Measurements from ENCODE around the gene SPINK8. TPM values are rescaled to one million over a fixed set of nuclear protein-coding genes. Genes with fewer than 3 reads are reported as not detected.

The SPINK8 gene
- total RNA-seq, 1 experiment from 2014 or later: not detected

DNA sequence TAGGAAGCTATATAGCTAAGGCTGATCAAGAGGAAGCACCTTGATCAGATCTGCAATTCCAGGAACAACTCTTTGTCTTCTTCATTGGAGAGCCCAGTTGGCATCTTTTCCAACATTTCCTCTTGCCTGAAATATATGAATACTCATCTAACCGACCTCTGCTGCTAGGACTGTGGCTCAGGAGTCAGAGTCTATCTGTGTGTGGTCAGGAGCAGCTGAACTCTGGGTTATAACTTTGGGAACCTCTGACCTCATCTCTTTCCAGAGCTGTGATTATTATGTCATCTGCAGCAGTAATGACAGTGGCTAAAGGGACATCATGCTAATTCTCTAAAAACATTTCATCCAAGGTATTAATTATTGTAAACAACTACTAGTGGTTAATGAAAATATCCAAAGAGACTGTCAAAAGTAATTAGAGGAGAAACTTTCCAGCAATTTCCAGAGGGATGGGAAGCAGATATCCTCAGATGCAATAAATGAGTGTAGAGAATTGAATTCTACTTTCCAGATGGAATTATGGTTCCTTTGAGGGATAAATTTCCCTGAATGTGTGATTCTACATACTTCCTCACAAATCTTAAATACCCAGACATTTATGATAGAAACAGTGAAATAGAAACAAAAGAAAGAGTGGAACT lies 11.5 kb upstream of the SPINK8 start:
- ATAC-seq (no peak), DNase-seq (ENCODE audit: low read depth, low spot score) (no peak)
- no TSS peak for BruUV-seq (replicated peaks)
- Histone ChIP-seq H4K20me1 (ENCODE audit: insufficient read depth) (no peaks in the 10 kb centered on the region), H3K4me2 (ENCODE audit: low read length) (no peak overlapping the region), H3K4me3 (replicated peaks in 1 of 2; ENCODE audit: low read depth in 1 of 2, low read length in 2 of 2) (no peak overlapping the region), H3K27me3 (ENCODE audit: insufficient read depth, low read length) (no peaks in the 10 kb centered on the region), H3K9me3 (ENCODE audit: control insufficient read depth in 1 of 2, insufficient read depth in 1 of 2, low read depth in 1 of 2, low read length in 2 of 2) (no peaks in the 10 kb centered on the region), H3K27ac (ENCODE audit: low read depth, low read length) (no peak overlapping the region), H3K9me2 (ENCODE audit: insufficient read depth) (no peaks in the 10 kb centered on the region), H3K36me3 (ENCODE audit: control insufficient read depth in 1 of 2, insufficient read depth in 2 of 2, low read length in 2 of 2) (no peaks in the 10 kb centered on the region), H3K9ac (ENCODE audit: low read length) (no peak overlapping the region), H3K79me2 (ENCODE audit: insufficient read depth, low read length) (no peaks in the 10 kb centered on the region), H2AFZ (ENCODE audit: low read depth, low read length, poor library complexity, severe bottlenecking) (no peak overlapping the region), H3K4me1 (ENCODE audit: control insufficient read depth in 1 of 2, insufficient read depth in 2 of 2, low read length in 2 of 2) (no peaks in the 10 kb centered on the region)
- TF ChIP-seq, protein P1, sequence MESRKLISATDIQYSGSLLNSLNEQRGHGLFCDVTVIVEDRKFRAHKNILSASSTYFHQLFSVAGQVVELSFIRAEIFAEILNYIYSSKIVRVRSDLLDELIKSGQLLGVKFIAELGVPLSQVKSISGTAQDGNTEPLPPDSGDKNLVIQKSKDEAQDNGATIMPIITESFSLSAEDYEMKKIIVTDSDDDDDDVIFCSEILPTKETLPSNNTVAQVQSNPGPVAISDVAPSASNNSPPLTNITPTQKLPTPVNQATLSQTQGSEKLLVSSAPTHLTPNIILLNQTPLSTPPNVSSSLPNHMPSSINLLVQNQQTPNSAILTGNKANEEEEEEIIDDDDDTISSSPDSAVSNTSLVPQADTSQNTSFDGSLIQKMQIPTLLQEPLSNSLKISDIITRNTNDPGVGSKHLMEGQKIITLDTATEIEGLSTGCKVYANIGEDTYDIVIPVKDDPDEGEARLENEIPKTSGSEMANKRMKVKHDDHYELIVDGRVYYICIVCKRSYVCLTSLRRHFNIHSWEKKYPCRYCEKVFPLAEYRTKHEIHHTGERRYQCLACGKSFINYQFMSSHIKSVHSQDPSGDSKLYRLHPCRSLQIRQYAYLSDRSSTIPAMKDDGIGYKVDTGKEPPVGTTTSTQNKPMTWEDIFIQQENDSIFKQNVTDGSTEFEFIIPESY (IDR thresholded peaks at IDR 0.05; ENCODE audit: extremely low read depth, insufficient replicate concordance, low read length): no peak
- TF ChIP-seq, protein P2, sequence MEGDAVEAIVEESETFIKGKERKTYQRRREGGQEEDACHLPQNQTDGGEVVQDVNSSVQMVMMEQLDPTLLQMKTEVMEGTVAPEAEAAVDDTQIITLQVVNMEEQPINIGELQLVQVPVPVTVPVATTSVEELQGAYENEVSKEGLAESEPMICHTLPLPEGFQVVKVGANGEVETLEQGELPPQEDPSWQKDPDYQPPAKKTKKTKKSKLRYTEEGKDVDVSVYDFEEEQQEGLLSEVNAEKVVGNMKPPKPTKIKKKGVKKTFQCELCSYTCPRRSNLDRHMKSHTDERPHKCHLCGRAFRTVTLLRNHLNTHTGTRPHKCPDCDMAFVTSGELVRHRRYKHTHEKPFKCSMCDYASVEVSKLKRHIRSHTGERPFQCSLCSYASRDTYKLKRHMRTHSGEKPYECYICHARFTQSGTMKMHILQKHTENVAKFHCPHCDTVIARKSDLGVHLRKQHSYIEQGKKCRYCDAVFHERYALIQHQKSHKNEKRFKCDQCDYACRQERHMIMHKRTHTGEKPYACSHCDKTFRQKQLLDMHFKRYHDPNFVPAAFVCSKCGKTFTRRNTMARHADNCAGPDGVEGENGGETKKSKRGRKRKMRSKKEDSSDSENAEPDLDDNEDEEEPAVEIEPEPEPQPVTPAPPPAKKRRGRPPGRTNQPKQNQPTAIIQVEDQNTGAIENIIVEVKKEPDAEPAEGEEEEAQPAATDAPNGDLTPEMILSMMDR (IDR thresholded peaks at IDR 0.05 in 2 of 3, conservative IDR thresholded peaks at IDR 0.05 in 1 of 3; ENCODE audit: borderline replicate concordance in 1 of 3, insufficient read depth in 1 of 3, low read depth in 2 of 3, low read length in 2 of 3): no peak
- TF ChIP-seq YY1 (IDR thresholded peaks at IDR 0.05; ENCODE audit: extremely low read depth, insufficient replicate concordance, low read depth, low read length) (no peak), RAD21 (IDR thresholded peaks at IDR 0.05; ENCODE audit: low read depth) (no peak), CBX3 (IDR thresholded peaks at IDR 0.05; ENCODE audit: low read depth) (no peak), EZH2phosphoT487 (IDR thresholded peaks at IDR 0.05; ENCODE audit: borderline replicate concordance) (no peak), EZH2 (IDR thresholded peaks at IDR 0.05) (no peak), ZFX (IDR thresholded peaks at IDR 0.05) (no peak), ZNF274 (IDR thresholded peaks at IDR 0.05; ENCODE audit: low read depth, low read length) (no peak), POLR2A (IDR thresholded peaks at IDR 0.05; ENCODE audit: borderline replicate concordance, extremely low read depth, insufficient read depth, insufficient read length) (no peak), JUND (IDR thresholded peaks at IDR 0.05) (no peak), ELF1 (IDR thresholded peaks at IDR 0.05; ENCODE audit: borderline replicate concordance, low read depth) (no peak), SP1 (IDR thresholded peaks at IDR 0.05; ENCODE audit: low read depth) (no peak), EGR1 (IDR thresholded peaks at IDR 0.05; ENCODE audit: low read depth) (no peak), CEBPB (IDR thresholded peaks at IDR 0.05; ENCODE audit: low read depth) (no peak), FOSL1 (IDR thresholded peaks at IDR 0.05; ENCODE audit: low read depth) (no peak)
- TF ChIP-seq, protein P3, sequence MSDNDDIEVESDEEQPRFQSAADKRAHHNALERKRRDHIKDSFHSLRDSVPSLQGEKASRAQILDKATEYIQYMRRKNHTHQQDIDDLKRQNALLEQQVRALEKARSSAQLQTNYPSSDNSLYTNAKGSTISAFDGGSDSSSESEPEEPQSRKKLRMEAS (IDR thresholded peaks at IDR 0.05): no peak
- TF ChIP-seq, protein P4, sequence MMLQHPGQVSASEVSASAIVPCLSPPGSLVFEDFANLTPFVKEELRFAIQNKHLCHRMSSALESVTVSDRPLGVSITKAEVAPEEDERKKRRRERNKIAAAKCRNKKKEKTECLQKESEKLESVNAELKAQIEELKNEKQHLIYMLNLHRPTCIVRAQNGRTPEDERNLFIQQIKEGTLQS (IDR thresholded peaks at IDR 0.05): no peak
- TF ChIP-seq, protein P5, sequence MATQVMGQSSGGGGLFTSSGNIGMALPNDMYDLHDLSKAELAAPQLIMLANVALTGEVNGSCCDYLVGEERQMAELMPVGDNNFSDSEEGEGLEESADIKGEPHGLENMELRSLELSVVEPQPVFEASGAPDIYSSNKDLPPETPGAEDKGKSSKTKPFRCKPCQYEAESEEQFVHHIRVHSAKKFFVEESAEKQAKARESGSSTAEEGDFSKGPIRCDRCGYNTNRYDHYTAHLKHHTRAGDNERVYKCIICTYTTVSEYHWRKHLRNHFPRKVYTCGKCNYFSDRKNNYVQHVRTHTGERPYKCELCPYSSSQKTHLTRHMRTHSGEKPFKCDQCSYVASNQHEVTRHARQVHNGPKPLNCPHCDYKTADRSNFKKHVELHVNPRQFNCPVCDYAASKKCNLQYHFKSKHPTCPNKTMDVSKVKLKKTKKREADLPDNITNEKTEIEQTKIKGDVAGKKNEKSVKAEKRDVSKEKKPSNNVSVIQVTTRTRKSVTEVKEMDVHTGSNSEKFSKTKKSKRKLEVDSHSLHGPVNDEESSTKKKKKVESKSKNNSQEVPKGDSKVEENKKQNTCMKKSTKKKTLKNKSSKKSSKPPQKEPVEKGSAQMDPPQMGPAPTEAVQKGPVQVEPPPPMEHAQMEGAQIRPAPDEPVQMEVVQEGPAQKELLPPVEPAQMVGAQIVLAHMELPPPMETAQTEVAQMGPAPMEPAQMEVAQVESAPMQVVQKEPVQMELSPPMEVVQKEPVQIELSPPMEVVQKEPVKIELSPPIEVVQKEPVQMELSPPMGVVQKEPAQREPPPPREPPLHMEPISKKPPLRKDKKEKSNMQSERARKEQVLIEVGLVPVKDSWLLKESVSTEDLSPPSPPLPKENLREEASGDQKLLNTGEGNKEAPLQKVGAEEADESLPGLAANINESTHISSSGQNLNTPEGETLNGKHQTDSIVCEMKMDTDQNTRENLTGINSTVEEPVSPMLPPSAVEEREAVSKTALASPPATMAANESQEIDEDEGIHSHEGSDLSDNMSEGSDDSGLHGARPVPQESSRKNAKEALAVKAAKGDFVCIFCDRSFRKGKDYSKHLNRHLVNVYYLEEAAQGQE (IDR thresholded peaks at IDR 0.05; ENCODE audit: low read depth): no peak
- CTCF ChIA-PET: no interaction called here
- RAD21 ChIA-PET (ENCODE audit: low non-redundant PET in 1 of 2, low total read pairs in 2 of 2, uncharacterized antibody in 2 of 2, unreplicated experiment in 2 of 2): no interaction called here
- POLR2A ChIA-PET: no interaction called here
- intact Hi-C loops (cut with micrococcal nuclease): no loop called here
